ENCODE measurements around the gene SLAMF8.

The SLAMF8 gene

GRCh38 chr1:159873530-159874143 is 47.0 kb downstream of the SLAMF8 start:
- no peak for DNase-seq (ENCODE audit: low spot score)

DNA sequence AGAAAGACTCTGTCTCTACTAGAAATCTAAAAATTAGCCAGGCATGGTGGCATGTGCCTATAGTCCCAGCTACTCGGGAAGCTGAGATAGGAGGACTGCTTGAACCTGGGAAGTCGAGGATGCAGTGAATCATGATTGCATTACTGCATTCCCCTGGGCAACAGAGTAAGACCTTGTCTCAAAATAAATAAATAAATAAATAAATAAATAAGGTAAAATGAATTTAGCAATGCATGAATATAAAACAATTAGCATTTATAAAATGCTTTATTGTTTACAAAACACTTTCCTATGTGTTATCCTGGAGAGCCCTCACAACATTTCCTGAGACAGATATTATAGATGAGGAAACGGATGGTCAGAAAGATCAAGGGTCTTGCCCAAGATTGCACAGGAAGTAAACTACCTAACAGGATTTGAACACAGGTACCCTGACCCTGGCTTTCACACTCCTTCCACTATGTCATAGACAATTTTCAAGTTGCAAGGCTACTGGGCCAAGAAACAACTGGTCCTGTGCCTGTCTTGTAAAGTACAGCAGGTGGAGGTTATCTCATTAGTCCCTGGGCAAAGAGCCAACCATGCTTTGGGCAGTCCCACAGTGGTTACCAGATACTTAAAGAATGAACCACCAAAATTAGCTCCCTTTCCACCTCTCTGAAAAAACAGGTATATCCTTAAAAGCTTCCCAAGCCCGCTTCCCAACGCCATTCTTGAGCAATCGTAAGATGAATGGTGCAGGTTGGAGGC is 51.2 kb downstream of the SLAMF8 start:
- DNase-seq (ENCODE audit: low spot score), result no peak

DNA sequence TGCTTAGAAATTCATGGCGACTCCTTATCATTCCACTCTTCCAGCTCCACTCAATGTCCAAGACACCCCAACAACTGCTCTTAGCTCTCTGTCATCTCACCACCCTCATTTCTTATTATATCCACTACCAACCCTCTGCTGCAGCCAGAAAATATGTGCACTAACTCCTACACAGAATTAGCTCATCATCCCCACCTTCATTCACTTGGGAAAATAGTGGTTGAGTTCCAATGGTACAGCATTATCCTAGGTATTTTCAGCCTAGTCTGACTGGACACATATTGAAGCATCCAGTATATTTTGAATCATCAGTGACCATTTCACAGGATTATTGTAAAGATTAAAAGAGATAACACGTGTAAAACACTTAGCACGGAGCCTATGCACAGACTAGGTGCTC is 52.5 kb downstream of the SLAMF8 start:
- DNase-seq (ENCODE audit: low spot score), result no peak

GRCh38 chr1:159879977-159880376 is 53.3 kb downstream of the SLAMF8 start:
- DNase-seq (ENCODE audit: low spot score), result no peak

GRCh38 chr1:159880430-159880829 is 53.8 kb downstream of the SLAMF8 start:
- no peak for DNase-seq (ENCODE audit: low spot score)

DNA sequence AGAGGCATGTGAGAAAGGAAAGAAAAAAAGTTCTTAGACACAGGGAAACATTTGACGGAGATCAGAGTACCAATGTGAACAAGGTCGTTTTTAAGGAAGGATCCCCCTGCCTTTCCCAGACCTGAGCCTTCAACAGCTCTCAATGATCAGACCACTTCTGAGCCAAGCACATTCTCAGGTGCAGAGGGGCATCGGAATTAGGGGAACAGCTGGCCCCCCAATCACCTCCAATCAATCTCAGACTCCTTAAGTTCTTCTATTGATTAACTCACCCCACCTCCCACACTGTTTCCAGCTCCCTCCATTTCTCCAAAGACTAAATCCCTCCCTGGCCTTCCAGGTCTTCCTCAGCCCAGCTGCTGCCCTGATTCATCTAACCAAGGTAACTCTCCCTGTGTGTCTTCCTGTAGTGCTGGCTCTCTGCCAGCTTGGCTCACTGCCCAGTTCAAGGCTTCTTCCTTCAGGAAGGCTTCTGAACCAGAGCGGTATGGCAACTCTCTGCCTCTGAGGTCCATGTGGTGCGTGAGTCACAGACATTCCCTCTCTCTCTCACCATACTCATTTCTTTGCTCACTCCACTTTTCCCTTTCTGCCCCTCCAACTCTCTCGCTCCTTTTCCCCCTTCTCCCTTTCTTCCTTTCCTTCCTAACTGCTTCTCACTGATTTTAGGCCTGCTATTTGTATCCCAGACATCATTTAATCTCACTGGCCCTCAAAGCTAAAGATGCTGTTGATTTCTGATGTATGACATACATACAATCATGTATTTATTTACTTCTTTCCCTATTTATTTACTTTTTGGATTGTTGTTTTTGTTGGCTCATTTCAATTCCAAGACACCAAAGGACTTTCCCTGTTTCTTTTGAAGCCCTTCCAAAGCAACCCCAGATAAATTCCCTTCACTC is 55.2 kb downstream of the SLAMF8 start:
- no peak for DNase-seq (ENCODE audit: low spot score)

DNA sequence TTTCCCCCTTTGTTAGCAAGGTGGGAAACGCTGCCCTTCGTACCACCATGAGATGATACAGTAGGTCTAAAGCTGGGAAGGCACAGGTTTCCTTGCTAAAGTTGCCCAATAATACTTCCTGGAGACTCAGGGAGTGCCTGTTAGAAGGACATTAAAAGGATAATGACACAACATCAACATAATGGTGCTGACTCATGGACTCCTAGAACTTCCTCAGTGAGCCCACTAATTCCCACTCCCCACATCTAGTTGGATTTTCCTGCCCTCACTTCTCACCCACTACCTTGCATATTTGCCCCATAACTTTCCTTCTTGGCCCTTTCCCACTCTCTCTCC is 55.8 kb downstream of the SLAMF8 start:
- no peak for DNase-seq (ENCODE audit: low spot score)

DNA sequence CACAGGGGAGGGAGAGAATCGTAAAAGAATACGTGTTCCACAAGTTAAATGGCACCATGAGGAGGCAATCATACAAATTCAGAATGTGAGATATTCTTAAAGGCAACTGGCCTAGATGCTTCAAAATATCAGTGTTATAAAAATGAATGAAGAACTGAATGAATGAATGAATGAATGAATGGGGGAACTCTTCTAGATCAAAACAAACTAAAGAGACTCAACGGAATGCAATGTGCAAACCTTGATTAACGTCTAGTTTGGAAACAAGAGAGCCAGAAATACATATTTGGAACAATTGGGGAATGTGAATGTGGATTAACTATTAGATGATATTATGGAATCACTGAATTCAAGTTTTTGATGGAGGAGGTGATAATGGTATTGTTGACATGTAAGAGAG is 56.5 kb downstream of the SLAMF8 start:
- DNase-seq (ENCODE audit: low spot score), result no peak

GRCh38 chr1:159884296-159884695 is 57.6 kb downstream of the SLAMF8 start:
- DNase-seq (ENCODE audit: low spot score), result no peak
